ENCODE measurements around the gene RNF26. TPM values are rescaled to one million over a fixed set of nuclear protein-coding genes. Genes with fewer than 3 reads are reported as not detected.

Gene RNF26
- total RNA-seq, 4 donors from 2014 or later = 10.2 to 15.1 (median 11.7) TPM

DNA sequence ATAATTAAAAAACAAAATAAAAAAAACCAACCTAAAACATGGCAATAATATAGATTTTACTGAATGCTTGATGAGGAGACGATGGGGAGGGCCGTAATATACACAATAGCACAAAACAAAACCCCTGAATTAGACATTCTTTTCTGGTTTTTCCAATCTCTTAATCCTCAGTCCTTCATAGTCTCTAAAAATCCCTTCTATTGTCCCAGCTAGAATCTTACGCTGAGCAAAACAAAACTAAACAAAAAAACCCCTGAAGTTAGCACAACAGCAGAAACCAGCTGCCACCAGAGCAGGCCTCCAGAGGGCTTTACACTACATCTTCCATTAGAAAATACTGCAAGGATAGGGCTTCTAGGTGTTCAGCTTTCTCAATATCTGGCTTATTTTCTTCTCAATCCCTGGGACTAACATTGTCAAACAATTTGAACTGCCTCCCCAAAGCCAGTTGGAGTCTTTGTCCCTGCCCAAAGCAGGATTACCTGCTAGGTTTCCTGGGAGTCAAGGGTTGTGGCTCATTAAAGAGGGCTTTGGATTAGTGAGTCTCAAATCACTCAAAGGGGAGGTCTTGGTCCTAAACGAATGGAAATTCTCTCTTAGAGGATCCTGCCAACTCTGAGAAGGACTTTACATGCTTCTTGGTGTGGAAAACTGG is 2.1 kb upstream of the RNF26 start:
- TF ChIP-seq CTCF (IDR thresholded peaks at IDR 0.05; ENCODE audit: low read depth) = no peak

GRCh38 chr11:119335091-119335654 is 846 bp downstream of the RNF26 start:
- TF ChIP-seq CTCF (IDR thresholded peaks at IDR 0.05; ENCODE audit: low read depth) = no peak

DNA sequence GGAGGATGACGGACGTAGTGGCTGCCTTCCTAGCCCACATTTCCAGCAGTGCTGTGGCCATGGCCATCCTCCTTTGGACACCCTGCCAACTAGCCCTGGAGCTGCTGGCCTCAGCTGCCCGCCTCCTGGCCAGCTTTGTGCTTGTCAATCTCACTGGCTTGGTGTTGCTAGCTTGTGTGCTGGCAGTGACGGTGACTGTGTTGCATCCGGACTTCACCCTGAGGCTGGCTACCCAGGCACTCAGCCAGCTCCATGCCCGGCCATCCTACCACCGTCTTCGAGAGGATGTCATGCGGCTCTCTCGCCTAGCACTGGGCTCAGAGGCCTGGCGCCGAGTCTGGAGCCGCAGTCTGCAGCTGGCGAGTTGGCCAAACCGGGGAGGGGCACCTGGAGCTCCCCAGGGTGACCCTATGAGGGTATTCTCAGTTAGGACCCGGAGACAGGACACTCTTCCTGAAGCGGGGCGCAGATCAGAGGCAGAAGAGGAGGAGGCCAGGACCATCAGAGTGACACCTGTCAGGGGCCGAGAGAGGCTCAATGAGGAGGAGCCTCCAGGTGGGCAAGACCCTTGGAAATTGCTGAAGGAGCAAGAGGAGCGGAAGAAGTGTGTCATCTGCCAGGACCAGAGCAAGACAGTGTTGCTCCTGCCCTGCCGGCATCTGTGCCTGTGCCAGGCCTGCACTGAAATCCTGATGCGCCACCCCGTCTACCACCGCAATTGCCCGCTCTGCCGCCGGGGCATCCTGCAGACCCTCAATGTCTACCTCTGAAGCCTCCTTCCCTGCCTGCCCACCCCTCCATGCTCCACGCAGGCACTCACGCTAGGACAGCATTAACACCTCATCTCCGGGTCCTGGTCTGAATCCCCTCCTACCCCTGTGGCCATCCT is 1.6 kb downstream of the RNF26 start:
- TF ChIP-seq CTCF (IDR thresholded peaks at IDR 0.05; ENCODE audit: low read depth) = no peak

DNA sequence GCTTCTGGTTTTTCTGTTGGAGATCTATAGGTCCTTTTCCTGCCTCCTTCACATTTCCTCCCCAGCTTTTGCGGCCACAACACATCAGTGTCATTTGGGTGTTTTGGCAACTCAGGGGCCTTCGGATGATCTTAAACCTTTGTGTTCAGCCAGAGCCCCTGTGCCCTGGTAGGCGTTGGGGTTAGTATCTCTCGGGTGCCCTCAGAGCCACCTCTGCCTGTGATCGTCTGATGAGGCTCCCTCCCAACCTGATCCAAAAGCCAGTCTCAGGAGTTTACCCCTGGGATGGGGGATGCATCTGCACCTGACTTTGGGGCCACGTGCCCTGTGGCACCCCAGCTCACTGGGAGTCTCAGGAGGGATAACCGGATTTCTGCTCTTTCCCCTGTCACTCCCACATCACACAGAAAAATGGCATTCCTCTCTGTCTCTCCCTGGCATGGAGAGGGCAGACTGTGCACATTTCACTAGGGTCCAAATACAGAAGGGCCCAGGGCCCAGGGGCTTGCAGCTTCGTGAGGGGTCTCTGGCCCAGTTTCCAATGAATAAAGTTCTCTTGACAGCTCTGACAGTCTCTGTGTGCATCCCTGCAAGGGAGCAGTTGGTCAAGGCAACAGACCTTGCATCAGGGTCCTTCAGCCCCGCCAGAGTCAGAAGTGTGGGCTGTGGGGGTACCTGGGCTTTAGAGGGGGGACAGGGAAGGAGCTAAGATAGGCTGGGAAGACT is 2.6 kb downstream of the RNF26 start:
- TF ChIP-seq CTCF (IDR thresholded peaks at IDR 0.05; ENCODE audit: low read depth) = no peak

DNA sequence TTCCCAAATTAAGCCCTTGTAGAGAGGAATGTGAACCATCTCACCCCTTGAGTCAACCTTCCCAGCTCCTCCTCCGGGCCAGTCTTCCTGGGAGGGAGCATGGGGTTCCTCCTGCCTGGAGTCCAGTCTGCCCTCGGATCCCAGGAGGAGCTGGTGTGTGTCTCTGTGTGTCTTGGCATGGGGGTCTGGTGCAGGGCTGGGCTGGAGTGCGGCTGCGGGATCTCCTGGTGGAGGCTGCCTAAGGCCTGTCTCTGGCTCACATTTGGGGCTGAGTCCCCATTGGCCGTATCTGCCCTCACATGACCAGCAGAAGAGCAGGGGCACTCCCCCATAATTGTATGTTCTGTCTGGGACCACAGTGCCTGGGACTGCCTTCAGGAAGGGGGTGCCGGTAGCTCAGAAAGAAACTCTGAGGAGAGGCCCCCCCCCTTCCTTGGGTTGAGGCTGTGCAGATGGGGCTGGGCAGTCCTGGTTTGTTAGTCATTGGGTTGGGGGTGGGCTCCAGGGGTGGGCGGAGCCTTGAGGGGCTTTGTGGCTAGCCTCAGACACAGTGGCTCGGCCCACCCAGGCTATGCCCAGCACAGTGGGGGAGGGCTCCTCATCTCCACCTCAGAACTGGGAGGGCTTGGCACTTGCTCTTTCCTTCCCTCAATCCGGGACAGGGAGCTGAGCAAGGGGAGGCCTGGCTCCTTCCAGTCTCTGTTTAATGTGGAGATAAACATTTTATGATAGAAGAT is 3.4 kb downstream of the RNF26 start:
- TF ChIP-seq CTCF (IDR thresholded peaks at IDR 0.05; ENCODE audit: low read depth) = no peak

DNA sequence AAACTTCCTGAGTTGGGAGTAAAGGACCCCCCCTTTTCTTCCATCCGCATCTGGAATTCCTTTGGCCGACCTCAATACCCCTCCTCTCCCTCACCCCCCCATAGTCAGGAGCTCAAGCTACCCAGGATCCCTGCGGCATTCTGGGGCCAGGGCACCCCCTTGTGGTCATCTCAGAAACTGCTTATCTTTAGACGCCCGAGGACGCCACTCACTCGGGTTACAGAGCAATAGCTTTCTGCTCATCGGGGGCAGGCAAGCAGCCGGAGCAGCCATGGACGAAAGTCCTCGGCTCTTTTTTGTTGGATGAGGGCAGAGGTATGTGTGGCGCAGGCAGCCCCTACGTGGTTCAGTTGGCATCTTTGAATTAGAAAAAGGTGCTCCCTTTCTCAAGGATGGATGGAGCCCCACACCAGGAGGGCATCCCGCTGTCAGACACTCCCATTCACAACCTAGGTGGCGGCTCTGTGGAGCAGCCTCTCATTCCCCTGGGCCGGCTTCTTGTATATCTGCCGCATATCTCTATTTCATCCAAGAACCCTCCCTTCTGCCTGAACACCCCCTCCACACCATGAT is 4.1 kb downstream of the RNF26 start:
- no peak for TF ChIP-seq CTCF (IDR thresholded peaks at IDR 0.05; ENCODE audit: low read depth)
